Measurements from ENCODE around the gene LCORL.
"Not testable (repeated sequence)": the region's sequence is repeated elsewhere in the genome, so short reads cannot be mapped to it uniquely, and the experiment has no call there.

Gene LCORL

GRCh38 chr4:18014269-18014668 is 7.3 kb downstream of the LCORL start:
- DNase-seq = no peak

GRCh38 chr4:18012807-18013462 is 8.6 kb downstream of the LCORL start:
- DNase-seq = no peak

- no peak for DNase-seq
Measured at GRCh38 chr4:18012134-18012806, 9.3 kb downstream of the LCORL start.

- no peak for DNase-seq
Measured at GRCh38 chr4:18007625-18008024, 13.9 kb downstream of the LCORL start.

GRCh38 chr4:18006432-18006831 is 15.1 kb downstream of the LCORL start:
- not testable (repeated sequence) for DNase-seq

- DNase-seq = no peak
Measured at GRCh38 chr4:17997129-17997528, 24.4 kb downstream of the LCORL start.

GRCh38 chr4:17995165-17995564 is 26.4 kb downstream of the LCORL start:
- no peak for DNase-seq

- DNase-seq = no peak
Measured at GRCh38 chr4:17985832-17986231, 35.7 kb downstream of the LCORL start.

GRCh38 chr4:17981063-17981462 is 40.5 kb downstream of the LCORL start:
- DNase-seq = no peak

- no peak for DNase-seq
Measured at GRCh38 chr4:17968721-17969120, 52.8 kb downstream of the LCORL start.

GRCh38 chr4:17967078-17967477 is 54.5 kb downstream of the LCORL start:
- no peak for DNase-seq

GRCh38 chr4:17966312-17966711 is 55.2 kb downstream of the LCORL start:
- DNase-seq = no peak

- no peak for DNase-seq
Measured at GRCh38 chr4:17964576-17964975, 57.0 kb downstream of the LCORL start.

GRCh38 chr4:17962171-17962570 is 59.4 kb downstream of the LCORL start:
- DNase-seq = no peak

GRCh38 chr4:17961249-17961648 is 60.3 kb downstream of the LCORL start:
- DNase-seq = no peak

- no peak for DNase-seq
Measured at GRCh38 chr4:17958181-17958580, 63.4 kb downstream of the LCORL start.

GRCh38 chr4:17957688-17958087 is 63.9 kb downstream of the LCORL start:
- DNase-seq = no peak

- no peak for DNase-seq
Measured at GRCh38 chr4:17956245-17956644, 65.3 kb downstream of the LCORL start.

GRCh38 chr4:17945303-17945702 is 76.3 kb downstream of the LCORL start:
- DNase-seq = no peak

- no peak for DNase-seq
Measured at GRCh38 chr4:17941731-17942130, 79.8 kb downstream of the LCORL start.

- DNase-seq = no peak
Measured at GRCh38 chr4:17939054-17939453, 82.5 kb downstream of the LCORL start.

- DNase-seq = no peak
Measured at GRCh38 chr4:17934286-17934685, 87.3 kb downstream of the LCORL start.

- DNase-seq = no peak
Measured at GRCh38 chr4:17933126-17933525, 88.4 kb downstream of the LCORL start.

GRCh38 chr4:17932041-17932440 is 89.5 kb downstream of the LCORL start:
- DNase-seq = no peak

GRCh38 chr4:17930256-17930655 is 91.3 kb downstream of the LCORL start:
- DNase-seq = no peak
